GM12873 (cell line): ENCODE data around the gene FAM131C.
A peak's percentile ranks its signal among the peaks of the same experiment; 100 is the strongest.

ENCODE experiments used
- CTCF ChIP-seq: IDR thresholded peaks from 2 replicates; pipeline ENCODE4 v1.5.1; 2012; ENCODE audit warnings: low read depth, mild to moderate bottlenecking, moderate library complexity, low read length, control low read depth; ENCODE audit not compliant: insufficient read depth; ENCODE audit errors: missing control alignments

FAM131C gene

DNA sequence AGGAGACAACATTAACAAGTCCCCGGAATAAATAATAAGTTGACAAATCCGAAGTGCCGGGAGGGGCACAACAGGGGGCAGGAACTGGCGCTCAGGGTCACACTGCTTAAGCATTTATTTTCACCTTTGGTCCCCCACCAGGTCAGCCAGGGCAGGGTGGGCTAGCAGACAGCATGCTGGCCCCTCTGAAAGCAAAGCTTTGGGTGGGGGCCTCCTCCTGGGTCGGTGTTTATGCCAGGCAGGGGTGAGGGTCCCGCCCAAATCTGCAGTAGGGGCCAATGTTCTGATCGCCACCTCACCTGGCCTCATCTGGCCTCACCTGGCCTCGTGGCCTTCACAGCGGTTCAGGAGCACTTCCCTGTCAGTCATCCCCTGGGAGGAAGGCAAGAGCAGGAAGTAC, 8.2 kb upstream of the FAM131C start:
- no peak for TF ChIP-seq CTCF

GRCh38 chr1:16080422-16081150, 7.1 kb upstream of the FAM131C start:
- no peak for TF ChIP-seq CTCF

DNA sequence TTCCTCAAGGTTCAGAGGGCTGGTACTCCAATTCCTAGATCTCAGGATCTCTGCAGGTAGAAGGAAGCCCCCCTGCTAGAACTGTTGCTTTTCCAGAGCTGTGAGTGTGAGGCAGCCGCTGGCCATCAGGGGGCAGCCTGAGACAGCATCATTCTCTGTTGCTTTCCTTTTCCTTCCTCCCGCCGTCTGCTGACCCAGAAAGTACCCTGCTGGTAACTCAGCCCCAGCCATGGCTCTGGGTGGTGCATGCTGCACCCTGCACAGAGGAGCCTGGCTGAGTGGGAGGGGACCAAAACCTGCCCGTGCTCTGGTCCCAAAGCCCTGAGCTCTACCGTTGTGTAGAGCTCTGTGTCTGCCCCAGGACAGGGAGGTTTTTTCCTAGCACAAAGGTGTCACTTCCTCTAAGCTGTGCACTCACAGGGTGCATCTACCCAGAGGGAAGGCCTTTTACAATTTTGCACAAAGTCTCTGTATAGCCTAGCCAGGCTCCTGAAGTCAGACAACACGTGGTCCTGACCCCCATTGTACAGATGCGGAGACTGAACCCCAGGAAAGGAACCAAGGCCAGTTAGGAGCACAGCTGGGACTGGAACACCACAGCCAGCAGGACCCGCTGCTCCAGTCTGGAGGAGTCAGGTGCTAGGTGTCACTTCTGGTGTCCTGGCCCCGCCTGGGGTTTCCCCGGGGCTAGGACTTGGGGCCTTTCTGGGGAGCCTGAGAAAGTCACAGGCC, 5.6 kb upstream of the FAM131C start:
- TF ChIP-seq CTCF: peak; percentile 96

DNA sequence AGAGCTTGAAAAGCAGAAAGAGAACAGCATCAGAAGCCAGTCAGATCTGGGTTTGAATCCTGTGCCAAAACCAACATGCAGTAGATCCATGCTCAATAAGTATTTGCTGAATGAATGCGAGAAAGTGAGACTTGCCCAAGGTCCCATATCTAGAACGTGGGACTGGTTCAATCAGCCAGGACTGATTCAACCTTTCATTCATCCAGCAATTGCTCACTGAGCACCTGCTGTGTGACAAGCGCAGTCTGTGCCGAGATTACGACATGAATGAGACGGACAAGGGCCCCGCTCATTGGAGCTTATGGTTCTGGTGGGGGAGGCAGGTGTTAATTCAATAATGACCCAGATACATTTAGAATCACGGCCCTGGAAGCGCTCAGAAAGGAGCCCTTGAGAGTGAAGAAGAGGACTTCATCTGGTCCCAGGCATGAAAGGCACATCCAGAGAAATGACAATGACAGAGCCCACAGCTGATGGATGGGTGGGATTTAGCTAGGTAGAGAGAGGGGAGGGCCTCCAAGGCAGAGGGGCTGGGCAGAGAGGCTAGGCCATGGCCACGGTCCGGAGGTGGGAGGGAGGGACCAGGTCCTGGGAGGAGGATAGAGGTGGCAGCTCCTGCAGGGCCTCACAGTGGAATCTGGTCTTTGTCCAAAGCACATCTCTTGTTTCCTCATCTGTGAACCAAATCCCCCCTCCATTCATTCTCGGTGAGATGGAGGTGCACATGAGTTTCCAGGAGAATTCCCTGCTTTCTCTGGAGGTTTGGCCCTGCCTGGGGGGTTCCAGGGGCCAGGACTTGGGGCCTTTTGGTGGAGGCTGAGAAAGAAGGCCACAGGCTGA, 4.2 kb upstream of the FAM131C start:
- no peak for TF ChIP-seq CTCF

DNA sequence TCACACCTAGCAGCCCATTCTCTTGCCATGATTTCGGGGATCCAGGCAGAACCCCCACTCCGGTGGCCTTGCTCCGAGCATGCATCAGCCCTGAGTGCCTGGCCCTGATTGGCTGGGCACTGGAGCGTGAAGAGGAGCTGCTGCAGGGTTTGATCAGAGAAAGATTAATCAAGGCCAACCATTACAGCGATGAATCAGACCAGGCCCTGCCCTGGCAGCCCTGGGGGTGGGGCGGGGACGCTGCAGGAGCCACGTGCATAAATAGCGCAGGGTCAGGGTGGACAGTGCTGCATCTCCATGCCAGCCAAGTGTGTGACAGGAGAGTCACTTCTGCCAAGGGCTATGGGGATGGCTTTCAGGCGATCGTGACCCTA, 3.4 kb upstream of the FAM131C start:
- no peak for TF ChIP-seq CTCF

DNA sequence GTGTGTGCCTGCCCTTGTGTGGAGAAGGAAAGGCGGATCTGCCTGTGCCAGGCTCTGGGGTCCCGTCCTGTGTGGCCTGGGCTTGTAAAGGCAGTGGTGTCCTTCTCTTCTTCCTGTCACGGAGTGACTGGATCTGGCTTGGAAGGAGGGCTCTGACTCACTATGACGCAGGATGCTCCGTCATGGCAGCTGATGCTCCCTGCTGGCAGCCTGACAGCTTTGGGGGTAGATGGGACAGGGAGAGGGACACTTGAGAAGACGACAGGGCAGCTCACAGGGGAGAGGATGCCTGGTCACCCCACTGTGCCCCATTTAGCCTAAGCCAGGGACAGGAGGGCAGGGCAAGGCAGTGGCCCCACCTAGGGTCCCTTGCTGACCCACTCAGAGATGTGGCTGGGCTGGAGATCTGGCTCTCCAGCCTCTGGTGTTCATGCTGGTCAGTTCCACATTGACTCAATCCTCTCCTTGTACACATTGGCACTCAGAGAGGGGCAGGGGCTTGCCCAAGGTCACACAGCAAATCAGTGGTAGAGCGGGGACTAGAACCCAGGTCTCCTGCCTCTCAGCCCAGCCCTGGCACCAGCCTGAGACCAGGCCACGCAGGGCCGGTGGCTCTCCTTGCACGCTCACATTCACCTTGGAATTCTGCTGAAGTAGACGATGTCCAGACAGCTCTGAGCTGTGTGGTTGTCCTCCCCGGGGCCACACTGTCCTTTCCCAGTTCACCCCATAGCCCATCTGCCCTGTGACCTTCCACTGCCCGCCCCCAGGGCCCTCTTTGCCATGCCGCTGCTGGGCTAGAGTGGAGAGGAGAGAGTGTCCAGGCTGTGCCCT, 2.8 kb upstream of the FAM131C start:
- no peak for TF ChIP-seq CTCF
